Brain microvascular endothelial cell (primary cell): ENCODE measurements around the gene PAQR4.

ENCODE experiments used
- DNase-seq: peaks from one replicate; pipeline ENCODE4 v3.0.0-alpha.2; 2020
- H3K27ac ChIP-seq: fragments of 250-450 bp; sonication (Bioruptor Pico); 2 replicates; pipeline ENCODE4 v1.5.1; 2020; ENCODE audit warnings: mild to moderate bottlenecking, moderate library complexity
- H3K27me3 ChIP-seq: fragments of 250-450 bp; sonication (Bioruptor Pico); replicated peaks from 2 replicates; pipeline ENCODE4 v1.5.1; 2020; ENCODE audit warnings: mild to moderate bottlenecking
- H3K36me3 ChIP-seq: fragments of 250-450 bp; sonication (Bioruptor Pico); replicated peaks from 2 replicates; pipeline ENCODE4 v1.5.1; 2020; ENCODE audit warnings: mild to moderate bottlenecking
- H3K4me3 ChIP-seq: 2 replicates; pipeline ENCODE4 v1.5.1; 2011; ENCODE audit warnings: low read depth, mild to moderate bottlenecking, control low read depth, low read length, moderate library complexity
- in situ Hi-C: cut with HindIII; loops from 2 replicates; pipeline ENCODE4 v1.10.0; 2017; ENCODE audit warnings: low sequenced_read_pairs, low pct_ligation_motif_present
- TF ChIP-seq, protein P1 (sequence below): IDR thresholded peaks from 2 replicates; pipeline ENCODE4 v1.5.1; 2011; ENCODE audit warnings: low read depth, mild to moderate bottlenecking, moderate library complexity, low read length, control low read depth, inconsistent platforms; ENCODE audit errors: missing control alignments

Gene PAQR4

GRCh38 chr16:2980227-2981176 is 11.4 kb downstream of the PAQR4 start, which contains the start of gene PKMYT1:
PKMYT1 (minus strand) TSS chr16:2980446; CDS start chr16:2979657, 789 bp downstream.
- Histone ChIP-seq H3K4me3 (peak within 1 kb of the TSS; percentile 74), H3K27ac (peak within 1 kb of the TSS; percentile 62), H3K36me3 (no peaks in the 10 kb centered on the region), H3K27me3 (no peaks in the 10 kb centered on the region)
- DNase-seq: peak; percentile 72
- in situ Hi-C loops: no loop called here
- TF ChIP-seq, protein P1, sequence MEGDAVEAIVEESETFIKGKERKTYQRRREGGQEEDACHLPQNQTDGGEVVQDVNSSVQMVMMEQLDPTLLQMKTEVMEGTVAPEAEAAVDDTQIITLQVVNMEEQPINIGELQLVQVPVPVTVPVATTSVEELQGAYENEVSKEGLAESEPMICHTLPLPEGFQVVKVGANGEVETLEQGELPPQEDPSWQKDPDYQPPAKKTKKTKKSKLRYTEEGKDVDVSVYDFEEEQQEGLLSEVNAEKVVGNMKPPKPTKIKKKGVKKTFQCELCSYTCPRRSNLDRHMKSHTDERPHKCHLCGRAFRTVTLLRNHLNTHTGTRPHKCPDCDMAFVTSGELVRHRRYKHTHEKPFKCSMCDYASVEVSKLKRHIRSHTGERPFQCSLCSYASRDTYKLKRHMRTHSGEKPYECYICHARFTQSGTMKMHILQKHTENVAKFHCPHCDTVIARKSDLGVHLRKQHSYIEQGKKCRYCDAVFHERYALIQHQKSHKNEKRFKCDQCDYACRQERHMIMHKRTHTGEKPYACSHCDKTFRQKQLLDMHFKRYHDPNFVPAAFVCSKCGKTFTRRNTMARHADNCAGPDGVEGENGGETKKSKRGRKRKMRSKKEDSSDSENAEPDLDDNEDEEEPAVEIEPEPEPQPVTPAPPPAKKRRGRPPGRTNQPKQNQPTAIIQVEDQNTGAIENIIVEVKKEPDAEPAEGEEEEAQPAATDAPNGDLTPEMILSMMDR: no peak

- Histone ChIP-seq H3K27ac (no peak overlapping the region), H3K4me3 (no peak overlapping the region), H3K36me3 (no peaks in the 10 kb centered on the region), H3K27me3 (no peaks in the 10 kb centered on the region)
- DNase-seq: no peak
- TF ChIP-seq, protein P1: no peak
- in situ Hi-C loops: no loop called here
Observed at GRCh38 chr16:2981177-2981898, 12.2 kb downstream of the PAQR4 start.

DNA sequence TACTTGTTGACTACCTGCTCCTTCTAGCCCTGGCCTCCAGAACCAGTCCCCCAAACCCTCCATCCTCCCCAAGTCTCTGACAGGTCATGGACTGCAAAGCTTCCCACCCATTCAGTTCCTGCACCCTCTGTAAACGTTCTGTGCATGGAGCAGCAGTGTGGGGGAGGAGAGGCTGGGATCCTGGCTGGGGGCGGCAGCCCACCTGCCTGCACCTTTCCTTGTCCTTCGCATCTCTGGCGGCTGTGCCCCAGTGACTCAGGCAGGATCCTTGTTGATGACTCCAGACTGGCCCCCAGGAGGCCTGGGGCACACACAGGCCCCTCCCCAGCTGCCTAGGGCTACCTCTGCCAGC is 12.7 kb downstream of the PAQR4 start:
- no peak for DNase-seq
- H3K27ac ChIP-seq: no peak overlapping the region
- TF ChIP-seq, protein P1: no peak
- H3K36me3 ChIP-seq: no peaks in the 10 kb centered on the region
- no peak overlapping the region for H3K4me3 ChIP-seq
- in situ Hi-C loops: no loop called here
- H3K27me3 ChIP-seq: no peaks in the 10 kb centered on the region

DNA sequence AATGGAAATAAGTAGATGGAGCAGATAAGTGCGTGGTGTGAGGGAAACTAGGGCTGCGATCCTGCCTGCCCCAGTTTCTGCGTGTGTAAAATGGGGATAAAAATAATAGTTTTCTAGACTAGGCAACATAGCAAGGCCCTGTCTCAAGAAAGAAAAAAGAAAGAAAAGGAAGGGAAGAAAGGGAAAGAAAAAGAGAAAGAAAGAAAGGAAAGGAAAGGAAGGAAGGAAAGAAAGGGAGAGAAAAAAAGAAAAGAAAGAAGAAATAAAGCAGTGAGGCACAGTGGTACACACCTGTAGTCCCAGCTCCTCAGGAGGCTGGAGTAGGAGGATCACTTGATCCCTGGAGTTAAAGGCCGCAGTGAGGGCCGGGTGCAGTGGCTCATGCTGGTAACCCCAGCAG is 13.3 kb downstream of the PAQR4 start:
- no peak overlapping the region for H3K27ac ChIP-seq
- TF ChIP-seq, protein P1: no peak
- no peaks in the 10 kb centered on the region for H3K36me3 ChIP-seq
- no peaks in the 10 kb centered on the region for H3K27me3 ChIP-seq
- no peak for DNase-seq
- no peak overlapping the region for H3K4me3 ChIP-seq
- in situ Hi-C loops: no loop called here

- in situ Hi-C loops: no loop called here
- TF ChIP-seq, protein P1: peak; percentile 57
- DNase-seq: peak; percentile 76
- Histone ChIP-seq H3K27ac (no peak overlapping the region), H3K36me3 (no peaks in the 10 kb centered on the region), H3K4me3 (peak overlapping the region; percentile 34), H3K27me3 (no peaks in the 10 kb centered on the region)
Observed at GRCh38 chr16:2983706-2984136, 14.6 kb downstream of the PAQR4 start.
